AG09309 (cell line): ENCODE results near the gene TUB.
A peak's percentile ranks its signal among the peaks of the same experiment; 100 is the strongest.

ENCODE experiments used
- DNase-seq: peaks from one replicate; pipeline ENCODE4 v3.0.0-alpha.2; 2010; ENCODE audit warnings: low read depth
- H3K4me3 ChIP-seq: 2 replicates; pipeline ENCODE4 v1.5.1; 2011; ENCODE audit warnings: mild to moderate bottlenecking, low read depth, low read length, moderate library complexity; ENCODE audit not compliant: control insufficient read depth
- CTCF ChIP-seq: IDR thresholded peaks from 2 replicates; pipeline ENCODE4 v1.5.1; 2011; ENCODE audit warnings: mild to moderate bottlenecking, low read depth, low read length, inconsistent platforms; ENCODE audit not compliant: insufficient read depth, control insufficient read depth; ENCODE audit errors: missing control alignments

Gene TUB

GRCh38 chr11:8089791-8090510 lies 8.9 kb downstream of the TUB start:
- TF ChIP-seq CTCF, result no peak
- no peak overlapping the region for H3K4me3 ChIP-seq
- no peak for DNase-seq

GRCh38 chr11:8090756-8091155 lies 9.7 kb downstream of the TUB start:
- no peak overlapping the region for H3K4me3 ChIP-seq
- DNase-seq, result no peak
- TF ChIP-seq CTCF, result peak; percentile 77

GRCh38 chr11:8091721-8092120 lies 10.7 kb downstream of the TUB start:
- H3K4me3 ChIP-seq, result no peak overlapping the region
- TF ChIP-seq CTCF, result no peak
- no peak for DNase-seq

DNA sequence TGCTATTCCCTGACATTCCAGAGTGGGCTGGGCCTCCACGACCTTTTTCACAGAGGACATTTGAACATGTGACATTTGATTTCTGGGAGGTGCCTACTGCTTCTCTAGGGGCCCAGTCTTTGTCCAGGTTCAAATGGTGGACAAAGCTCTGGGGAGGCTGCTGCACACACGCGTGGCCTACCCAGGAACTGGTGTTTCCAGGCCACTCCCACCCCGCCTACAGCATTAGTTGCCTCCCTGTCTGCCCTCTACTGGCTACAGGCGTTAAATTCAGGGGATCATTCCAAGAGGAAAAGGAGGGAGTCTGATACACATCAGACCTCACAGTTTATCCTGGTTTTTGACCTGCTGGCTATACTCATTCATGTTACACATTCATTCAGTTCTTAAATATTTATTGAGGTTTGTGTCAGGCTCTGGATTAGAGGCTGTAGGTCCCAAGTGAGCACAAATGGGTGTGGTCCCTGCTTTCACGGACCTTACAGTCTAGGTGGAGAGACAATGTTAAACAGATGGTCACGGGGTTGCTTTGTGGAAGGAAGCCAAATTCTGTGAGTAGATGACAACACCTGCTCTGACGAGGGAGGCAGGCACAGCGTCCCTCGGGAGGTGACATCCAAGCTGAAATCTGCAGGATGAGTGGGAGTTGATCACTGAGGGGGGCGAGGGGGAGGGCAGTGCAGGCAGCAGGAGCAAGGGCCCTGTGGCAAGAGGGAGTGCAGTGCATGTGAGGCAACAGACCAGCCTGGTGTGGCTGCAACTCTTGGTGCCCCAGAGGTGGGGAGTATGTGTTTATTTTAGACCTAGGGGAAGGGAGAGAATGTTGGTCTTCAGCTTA lies 11.8 kb downstream of the TUB start:
- DNase-seq, result no peak
- H3K4me3 ChIP-seq, result no peak overlapping the region
- TF ChIP-seq CTCF, result peak; percentile 84

DNA sequence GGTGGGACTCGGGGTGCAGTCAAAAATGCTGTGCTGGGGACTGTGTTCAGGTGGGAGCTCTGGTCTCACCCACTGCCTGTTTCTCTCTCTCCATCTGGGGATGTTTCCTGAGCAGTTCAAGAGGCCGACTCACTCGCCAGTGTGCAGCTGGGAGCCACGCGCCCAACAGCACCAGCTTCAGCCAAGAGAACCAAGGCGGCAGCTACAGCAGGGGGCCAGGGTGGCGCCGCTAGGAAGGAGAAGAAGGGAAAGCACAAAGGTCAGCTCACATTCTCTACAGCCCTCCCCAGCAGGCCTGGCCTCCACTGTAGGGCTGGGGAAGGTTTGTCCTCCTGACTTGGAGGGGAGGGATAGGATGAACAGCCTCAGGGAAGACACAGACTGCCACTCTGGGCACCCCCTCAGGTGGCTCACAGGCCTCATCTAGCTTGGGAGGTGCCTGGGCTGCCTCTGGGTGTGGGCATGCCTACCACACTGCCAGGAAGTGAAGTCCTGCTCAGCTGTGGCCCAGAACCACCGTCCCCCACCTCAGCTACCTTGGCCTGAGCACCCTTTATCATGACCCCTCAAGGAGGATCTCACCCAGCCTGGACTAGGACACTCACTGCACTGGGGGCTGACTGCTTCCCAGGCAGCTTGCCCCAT lies 13.0 kb downstream of the TUB start:
- no peak overlapping the region for H3K4me3 ChIP-seq
- no peak for DNase-seq
- no peak for TF ChIP-seq CTCF

DNA sequence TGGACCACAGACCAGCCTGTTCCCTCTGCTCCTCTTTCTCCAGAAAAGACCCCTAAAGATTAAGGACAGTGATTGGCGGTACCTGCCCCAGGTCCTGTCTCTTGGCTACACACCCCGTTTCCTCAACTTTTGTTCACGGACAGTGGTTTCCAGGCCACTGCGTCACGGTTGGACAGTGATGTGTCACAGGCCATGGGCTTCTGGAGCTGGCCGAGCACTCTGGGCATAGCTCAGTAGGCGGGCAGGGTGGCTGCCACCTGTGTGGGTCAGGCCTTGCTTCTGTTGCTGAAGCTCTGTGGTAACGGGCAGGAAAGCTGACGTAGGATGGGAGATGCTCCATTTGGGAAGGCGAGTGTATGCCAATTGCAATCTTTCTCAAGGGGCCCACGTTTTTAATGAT lies 13.6 kb downstream of the TUB start:
- DNase-seq, result no peak
- no peak overlapping the region for H3K4me3 ChIP-seq
- no peak for TF ChIP-seq CTCF
